GM18526 (cell line): ENCODE results near the gene PGGT1B.

Experiments
- POLR2A ChIP-seq: IDR thresholded peaks from 3 replicates; pipeline ENCODE4 v1.6.1; 2011; ENCODE audit not compliant: insufficient read length; ENCODE audit errors: extremely low read depth

Gene PGGT1B

DNA sequence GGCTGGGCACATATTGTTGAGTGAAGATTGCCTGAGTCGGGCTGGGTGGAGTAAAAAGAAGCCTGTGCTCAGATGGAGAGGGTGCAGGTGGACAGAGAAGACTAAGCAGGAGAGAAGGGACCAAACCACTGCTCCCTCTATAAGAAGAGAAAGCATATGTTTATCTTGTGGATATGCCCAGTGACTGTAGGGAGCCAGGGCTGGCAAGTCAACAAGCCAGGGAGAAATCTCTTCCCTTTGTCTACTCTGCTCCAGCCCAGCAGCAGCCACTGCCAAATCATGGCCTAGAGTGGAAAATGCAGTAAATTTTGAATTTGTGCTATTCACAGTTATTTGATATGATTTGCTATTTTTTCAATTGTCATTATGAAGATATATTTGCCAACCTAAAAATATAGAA is 59.7 kb downstream of the PGGT1B start:
- TF ChIP-seq POLR2A, result no peak

GRCh38 chr5:115196161-115196560 is 66.5 kb downstream of the PGGT1B start:
- no peak for TF ChIP-seq POLR2A

DNA sequence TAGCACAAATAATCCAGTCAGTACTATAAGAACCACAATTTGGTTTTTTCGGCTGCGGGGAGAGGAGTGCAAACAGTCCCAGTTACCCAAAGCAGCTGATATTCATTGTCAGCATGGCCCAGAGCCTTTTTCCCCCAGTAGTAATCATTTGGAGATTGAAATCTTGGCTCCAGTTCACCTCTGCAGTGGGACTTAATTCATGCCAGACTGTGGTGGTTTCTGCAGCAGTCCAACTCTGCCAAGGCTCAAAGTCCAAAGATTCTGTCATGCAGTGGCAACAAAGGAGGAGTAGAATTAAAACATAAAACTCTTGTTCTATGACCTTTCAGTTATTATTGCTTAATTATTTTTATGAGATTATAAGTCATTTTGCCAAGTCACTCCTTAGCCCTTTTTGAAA is 68.0 kb downstream of the PGGT1B start:
- TF ChIP-seq POLR2A, result no peak

GRCh38 chr5:115193295-115193694 is 69.4 kb downstream of the PGGT1B start:
- no peak for TF ChIP-seq POLR2A

DNA sequence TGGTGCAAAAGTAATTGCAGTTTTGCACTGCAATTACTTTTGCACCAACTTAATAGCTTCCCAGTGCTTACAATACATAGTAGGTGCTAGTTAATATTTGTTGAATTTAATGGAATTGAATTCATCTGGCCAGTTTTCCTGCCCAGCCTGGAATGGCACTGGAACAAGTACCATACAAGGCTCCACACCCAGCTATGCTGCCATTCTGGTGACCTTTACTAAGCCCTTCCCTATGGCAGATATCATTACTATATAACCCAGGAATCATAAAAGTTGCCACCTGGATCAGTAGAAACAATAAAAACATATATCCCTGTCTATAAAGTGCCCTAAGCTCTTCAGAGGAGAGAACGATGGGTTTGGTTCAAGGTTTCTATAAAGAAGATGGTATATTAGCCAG is 70.6 kb downstream of the PGGT1B start:
- no peak for TF ChIP-seq POLR2A

DNA sequence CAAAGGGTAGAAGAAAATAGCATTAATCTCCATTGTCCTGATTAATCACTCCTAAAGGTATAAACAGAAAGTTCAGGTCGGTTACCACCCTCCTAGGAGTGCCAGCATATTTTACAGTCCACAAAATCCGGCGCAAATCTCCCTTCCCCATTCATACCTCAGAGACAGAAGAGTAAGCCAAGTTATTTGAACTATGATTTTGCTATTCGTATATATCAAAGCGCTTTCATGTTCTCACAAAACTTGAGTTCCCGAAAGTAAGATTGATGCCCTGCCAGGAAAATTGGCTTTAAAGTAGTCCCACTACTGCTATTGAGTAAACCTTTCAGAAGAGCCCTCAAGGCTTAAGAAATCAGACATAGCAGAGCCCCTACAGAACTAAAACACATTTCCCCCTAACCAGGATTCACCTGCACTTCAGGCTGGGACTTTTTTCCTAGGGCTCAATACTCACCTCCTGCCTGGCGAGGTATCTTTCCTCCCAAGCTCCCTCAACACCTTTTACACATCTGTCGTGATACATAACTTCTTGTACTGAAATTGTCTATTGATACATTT is 71.1 kb downstream of the PGGT1B start:
- no peak for TF ChIP-seq POLR2A

DNA sequence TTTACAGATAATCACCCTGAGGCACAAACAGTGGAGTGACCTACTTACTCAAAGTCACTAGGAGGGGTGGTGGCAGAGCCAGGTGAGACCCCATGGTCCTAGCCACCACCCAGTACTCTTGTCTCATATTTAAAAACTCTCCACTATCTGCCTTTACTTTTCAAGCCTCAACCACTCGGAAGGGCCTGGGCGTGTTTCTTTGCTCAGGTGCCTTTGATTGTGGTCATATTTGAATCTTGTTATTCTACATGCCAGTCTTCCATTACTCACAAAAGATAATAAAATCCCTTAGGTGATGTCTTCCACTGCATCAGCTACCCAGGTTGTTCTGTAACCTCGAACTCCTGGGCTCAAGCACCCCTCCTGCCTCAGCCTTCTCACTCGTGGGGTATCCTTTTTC is 72.3 kb downstream of the PGGT1B start:
- TF ChIP-seq POLR2A, result no peak

DNA sequence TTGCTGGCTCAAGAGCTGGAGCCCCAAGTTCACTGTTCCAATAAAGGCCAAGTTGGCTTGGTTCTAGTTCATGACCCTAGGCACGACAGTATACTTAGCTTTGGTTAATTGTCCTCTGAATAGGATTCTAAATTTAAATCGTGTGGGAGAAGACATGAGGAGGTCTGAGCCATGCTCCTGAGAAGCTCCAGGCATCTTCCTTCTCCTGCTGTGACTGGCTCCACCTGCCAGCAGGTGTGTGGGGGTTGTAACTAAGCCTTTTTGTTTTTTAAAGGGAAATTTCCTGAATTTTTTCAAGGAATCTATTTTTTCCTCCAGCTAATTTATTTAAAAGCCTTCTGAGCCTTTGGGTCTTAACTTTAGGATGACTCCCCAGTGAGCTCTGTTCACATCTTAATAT is 72.8 kb downstream of the PGGT1B start:
- TF ChIP-seq POLR2A, result no peak

GRCh38 chr5:115186794-115187193 is 75.9 kb downstream of the PGGT1B start:
- TF ChIP-seq POLR2A, result no peak

DNA sequence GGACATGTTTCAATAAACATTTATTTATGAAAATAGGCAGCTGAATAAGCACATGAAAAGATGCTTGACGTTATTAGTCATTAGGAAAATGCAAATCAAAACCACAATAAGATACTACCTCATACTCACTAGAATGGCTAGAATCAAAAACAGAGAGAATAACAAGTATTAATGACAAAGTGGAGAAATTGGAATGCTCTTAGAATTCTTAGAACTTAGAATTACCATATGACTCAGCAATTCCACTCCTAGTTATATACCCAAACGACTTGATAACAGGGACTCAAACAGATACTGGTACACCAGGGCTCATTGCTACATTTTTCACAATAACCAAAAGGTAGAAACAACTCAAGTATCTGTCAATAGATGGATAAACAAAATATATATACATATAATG is 77.9 kb downstream of the PGGT1B start:
- no peak for TF ChIP-seq POLR2A

DNA sequence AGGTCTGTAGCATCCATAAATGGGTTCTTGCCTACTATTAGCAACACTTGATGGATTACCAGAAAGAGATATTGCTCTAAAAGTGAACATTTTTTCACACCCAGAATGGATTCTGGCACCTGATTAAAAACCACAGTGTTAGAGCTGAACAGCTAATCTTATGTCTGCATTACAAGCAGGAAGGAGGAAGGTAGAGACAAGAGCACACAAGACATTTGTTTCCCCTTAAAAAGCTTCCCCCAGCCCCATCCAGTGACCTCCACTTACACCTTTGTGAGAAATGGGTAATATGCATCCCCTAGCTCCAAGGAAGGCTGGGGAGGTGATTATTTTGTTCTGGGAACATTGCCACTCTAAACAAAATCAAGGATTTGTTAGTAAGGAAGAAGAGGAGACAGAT is 80.9 kb downstream of the PGGT1B start:
- TF ChIP-seq POLR2A, result no peak

DNA sequence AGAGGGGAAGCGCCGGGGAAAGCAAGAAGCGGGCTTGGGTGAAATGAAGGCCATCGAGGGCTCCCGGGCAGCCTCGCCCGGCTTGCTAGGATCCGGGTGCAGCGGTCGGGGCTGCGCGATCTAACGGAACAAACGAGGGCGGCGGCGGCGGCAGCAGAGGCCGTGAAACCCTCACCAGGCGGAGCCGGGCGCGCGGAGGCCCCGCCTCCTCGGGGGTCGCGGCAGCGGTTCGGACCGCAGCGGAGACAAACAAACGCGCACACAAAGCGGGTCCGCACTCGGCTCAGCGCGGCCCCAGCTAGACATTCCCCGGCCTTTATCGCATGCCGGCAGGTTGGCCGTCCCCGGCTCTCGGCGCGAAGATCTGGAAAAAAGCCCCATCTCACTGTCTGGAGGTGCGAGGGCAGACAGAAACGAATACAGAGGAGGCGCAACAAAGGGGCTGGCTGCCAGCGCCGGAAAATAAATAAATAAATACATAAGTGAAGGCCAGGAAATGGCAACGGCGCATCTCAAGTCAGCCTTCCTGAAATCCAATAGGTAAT is 82.4 kb downstream of the PGGT1B start:
- no peak for TF ChIP-seq POLR2A

GRCh38 chr5:115179394-115180164 is 83.1 kb downstream of the PGGT1B start:
- TF ChIP-seq POLR2A, result no peak

- TF ChIP-seq POLR2A, result no peak
Observed at GRCh38 chr5:115179030-115179393, 83.7 kb downstream of the PGGT1B start.

- TF ChIP-seq POLR2A, result no peak
Observed at GRCh38 chr5:115170929-115171510, 91.7 kb downstream of the PGGT1B start.
